A673 (cell line): Measurements from ENCODE around the gene ANKS1B. TPM values are rescaled to one million over a fixed set of nuclear protein-coding genes. Genes with fewer than 3 reads are reported as not detected.

Experiments used
- BruUV-seq: library from RNA; stranded (reverse); fragments of 400-500 nt; replicated peaks from 2 replicates; lab custom pipeline; 2021; lab: Mats Ljungman, UMichigan
- CTCF ChIA-PET: fragments of 300-600 bp; sonication (Branson Sonifier 250); formaldehyde crosslinking; loops from one replicate; lab custom pipeline; 2022; ENCODE audit warnings: antibody characterized with exemption; lab: Charles Lee
- POLR2A ChIA-PET: fragments of 300-600 bp; sonication (Branson Sonifier 250); formaldehyde crosslinking; loops from one replicate; lab custom pipeline; 2022; ENCODE audit warnings: antibody characterized with exemption; ENCODE audit not compliant: low non-redundant PET; lab: Charles Lee
- DNase-seq: peaks from one replicate; pipeline ENCODE4 v3.0.0-alpha.2; 2015; ENCODE audit warnings: low spot score
- H3K27ac ChIP-seq: fragments of 200-600 bp; sonication (generic); 2 replicates; pipeline ENCODE4 v1.5.1; 2016; ENCODE audit warnings: mixed run types, low read depth, mild to moderate bottlenecking, mixed read lengths, antibody characterized with exemption, low read length; ENCODE audit not compliant: poor library complexity, severe bottlenecking
- H3K27me3 ChIP-seq: fragments of 200-600 bp; sonication (generic); replicated peaks from 2 replicates; pipeline ENCODE4 v1.6.1; 2017; ENCODE audit warnings: mixed run types, low read depth, mild to moderate bottlenecking, mixed read lengths, antibody characterized with exemption, low read length; ENCODE audit not compliant: insufficient read depth, poor library complexity
- H3K36me3 ChIP-seq: fragments of 200-600 bp; sonication (generic); 2 replicates; pipeline ENCODE4 v1.6.1; 2016; ENCODE audit warnings: mixed run types, mild to moderate bottlenecking, mixed read lengths, antibody characterized with exemption, low read length; ENCODE audit not compliant: insufficient read depth, poor library complexity, severe bottlenecking
- H3K4me1 ChIP-seq: fragments of 200-600 bp; sonication (generic); 2 replicates; pipeline ENCODE4 v1.6.1; 2017; ENCODE audit warnings: mixed run types, mild to moderate bottlenecking, mixed read lengths, antibody characterized with exemption, low read length; ENCODE audit not compliant: insufficient read depth, poor library complexity, severe bottlenecking
- H3K4me3 ChIP-seq: fragments of 200-600 bp; sonication (generic); 2 replicates; pipeline ENCODE4 v1.5.1; 2016; ENCODE audit warnings: low read depth, mixed run types, mild to moderate bottlenecking, mixed read lengths, low read length; ENCODE audit not compliant: poor library complexity, severe bottlenecking
- H3K9me3 ChIP-seq: fragments of 200-600 bp; sonication (generic); 2 replicates; pipeline ENCODE4 v1.6.1; 2016; ENCODE audit warnings: mixed run types, low read depth, mild to moderate bottlenecking, mixed read lengths, antibody characterized with exemption, low read length; ENCODE audit not compliant: poor library complexity, severe bottlenecking
- CTCF ChIP-seq: fragments of 300-800, 200-600 bp; sonication (generic); conservative IDR thresholded peaks from 2 replicates; pipeline ENCODE4 v1.5.1; 2017; ENCODE audit warnings: low read depth, mild to moderate bottlenecking, antibody characterized with exemption, low read length, moderate library complexity, mixed read lengths
- EZH2 ChIP-seq: fragments of 200-600 bp; sonication (generic); IDR thresholded peaks from 2 replicates; pipeline ENCODE4 v1.6.1; 2017; ENCODE audit warnings: borderline replicate concordance, low read depth, mild to moderate bottlenecking, mixed read lengths, antibody characterized with exemption, low read length; ENCODE audit not compliant: poor library complexity, severe bottlenecking
- intact Hi-C: fragments of 100-400 bp; cut with micrococcal nuclease; formaldehyde crosslinking; loops from one replicate; pipeline ENCODE4 v1.10.0; 2022; ENCODE audit not compliant: unreplicated experiment
- total RNA-seq: library from RNA; stranded (reverse); gene quantifications from 2 replicates; pipeline ENCODE4 v1.2.3, GENCODE V29; 2021

The ANKS1B gene
- total RNA-seq, 1 experiment from 2014 or later, result 0.99 TPM

- intact Hi-C loops, result no loop called here
- Histone ChIP-seq H3K4me1 (no peaks in the 10 kb centered on the region), H3K4me3 (no peak overlapping the region), H3K9me3 (no peaks in the 10 kb centered on the region), H3K27me3 (no peaks in the 10 kb centered on the region), H3K36me3 (no peaks in the 10 kb centered on the region), H3K27ac (no peak overlapping the region)
- no peak for DNase-seq
- TF ChIP-seq CTCF (no peak), EZH2 (no peak)
- no TSS peak for BruUV-seq
- ChIA-PET POLR2A (no interaction called here), CTCF (no interaction called here)
These were observed 610.7 kb downstream of the ANKS1B start for GRCh38 chr12:99374023-99374422.

GRCh38 chr12:99372257-99372920 is 612.3 kb downstream of the ANKS1B start:
- POLR2A ChIA-PET, result no interaction called here
- intact Hi-C loops, result no loop called here
- DNase-seq, result no peak
- TF ChIP-seq EZH2, result no peak
- TF ChIP-seq CTCF, result no peak
- Histone ChIP-seq H3K27me3 (no peaks in the 10 kb centered on the region), H3K9me3 (no peaks in the 10 kb centered on the region), H3K4me3 (no peak overlapping the region), H3K4me1 (no peaks in the 10 kb centered on the region), H3K27ac (no peak overlapping the region), H3K36me3 (no peaks in the 10 kb centered on the region)
- CTCF ChIA-PET, result no interaction called here
- BruUV-seq, result no TSS peak

- Histone ChIP-seq H3K27me3 (no peaks in the 10 kb centered on the region), H3K27ac (no peak overlapping the region), H3K9me3 (no peaks in the 10 kb centered on the region), H3K4me3 (no peak overlapping the region), H3K4me1 (no peaks in the 10 kb centered on the region), H3K36me3 (no peaks in the 10 kb centered on the region)
- no peak for DNase-seq
- TF ChIP-seq EZH2 (no peak), CTCF (no peak)
- no TSS peak for BruUV-seq
- POLR2A ChIA-PET, result no interaction called here
- CTCF ChIA-PET, result no interaction called here
- intact Hi-C loops, result no loop called here
These were observed 614.2 kb downstream of the ANKS1B start for GRCh38 chr12:99370421-99371138.
